GM04503 (cell line): ENCODE data around the gene SLC37A1.
"Not testable (repeated sequence)": the region's sequence is repeated elsewhere in the genome, so short reads cannot be mapped to it uniquely, and the experiment has no call there.

Experiments used
- DNase-seq: peaks from one replicate; pipeline ENCODE4 v3.0.0-alpha.2; 2012; ENCODE audit warnings: low read depth

Gene SLC37A1

GRCh38 chr21:42513151-42513984 is at the start of gene SLC37A1:
Gene SLC37A1 (plus strand): TSS chr21:42513852. CDS start chr21:42518455, 4,603 bp downstream.
- no peak for DNase-seq

DNA sequence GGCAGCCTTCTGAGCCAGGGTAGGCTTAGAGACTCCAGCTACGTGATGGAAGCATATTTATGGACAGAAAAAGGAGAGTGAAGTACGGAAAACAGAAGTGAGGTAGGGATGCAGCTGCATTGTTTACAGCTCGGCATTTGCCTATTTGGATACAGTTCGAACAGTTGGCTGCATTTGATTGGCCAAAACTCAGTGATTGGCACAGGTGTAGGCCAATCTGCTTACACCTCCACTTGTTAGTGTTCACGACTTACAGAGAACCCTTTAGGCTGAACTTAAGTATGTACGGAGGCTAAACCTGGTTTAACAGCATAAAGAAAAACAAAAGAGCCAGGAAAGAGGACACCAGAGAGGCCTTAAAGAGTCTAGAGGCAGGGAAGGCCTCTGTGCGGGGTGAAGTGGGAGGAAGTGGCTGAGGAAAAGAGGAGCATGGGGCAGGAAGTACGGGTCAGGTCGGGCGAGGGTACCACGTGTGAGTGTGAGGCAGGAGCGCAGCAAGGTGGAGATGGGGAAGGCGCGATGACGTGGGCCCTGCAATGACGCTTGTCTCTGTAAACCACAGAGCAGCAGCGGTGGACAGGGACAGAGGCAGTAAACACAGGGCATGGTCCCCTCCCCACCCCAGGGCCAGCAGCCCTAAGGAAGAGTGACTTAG is 49.7 kb upstream of the SLC37A1 start:
- peak; percentile 21 for DNase-seq

DNA sequence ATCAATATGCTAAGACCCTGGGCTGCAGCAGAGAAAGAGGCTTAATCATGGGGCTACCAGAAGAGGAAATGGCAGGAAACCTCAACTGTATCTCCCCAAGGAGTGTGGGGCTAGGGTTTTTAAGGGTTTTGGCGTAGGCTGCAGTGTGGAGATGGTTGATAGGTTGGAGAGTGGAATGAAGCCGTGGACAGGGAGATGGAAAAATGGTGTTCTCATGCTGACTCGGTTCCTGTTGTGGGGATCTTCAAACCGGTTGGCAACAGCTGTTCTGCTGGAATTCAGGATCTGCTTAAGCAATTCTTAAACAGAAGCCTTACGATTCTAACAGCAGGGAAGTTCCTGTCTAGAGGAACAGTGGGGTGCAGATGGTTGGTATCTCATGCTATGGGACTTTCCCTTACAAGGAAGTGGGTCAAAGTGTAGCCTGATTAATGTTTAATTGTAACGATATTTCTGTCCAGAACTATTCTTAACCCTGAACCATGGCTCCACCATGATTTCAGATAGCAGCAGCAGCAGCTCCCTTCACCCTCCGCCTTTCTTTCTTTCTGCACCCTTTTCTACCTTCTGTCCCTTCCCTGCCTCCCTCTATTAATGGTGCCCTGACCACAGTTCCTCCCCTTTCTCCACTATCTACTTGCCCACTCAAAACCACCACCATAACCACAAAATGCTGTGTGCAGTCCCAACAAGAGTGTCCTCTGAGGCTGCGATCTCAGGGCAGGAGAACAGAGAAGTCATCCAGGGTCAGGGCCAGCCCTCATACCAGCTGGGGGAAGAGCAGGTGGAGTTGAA is 48.4 kb upstream of the SLC37A1 start:
- no peak for DNase-seq

GRCh38 chr21:42465803-42466127 is 47.9 kb upstream of the SLC37A1 start:
- no peak for DNase-seq

DNA sequence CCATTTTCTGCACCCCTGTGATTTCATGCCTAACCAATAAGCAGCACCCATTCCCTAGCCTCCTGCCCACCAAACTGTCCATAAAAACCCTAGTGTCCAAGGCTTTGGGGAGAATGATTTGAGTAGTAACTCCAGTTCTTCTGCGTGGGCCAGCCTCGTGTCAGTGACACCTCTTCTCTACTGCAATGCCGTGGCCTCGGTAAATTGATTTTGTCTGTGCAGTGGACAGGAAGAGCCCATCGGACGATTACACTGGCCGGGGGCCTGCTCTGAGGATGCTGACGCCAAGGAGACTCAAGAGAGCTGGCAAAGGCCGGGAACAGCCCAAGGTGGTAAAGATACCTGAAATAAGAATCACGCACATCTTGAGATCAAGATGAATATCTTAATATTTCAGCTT is 47.0 kb upstream of the SLC37A1 start:
- no peak for DNase-seq

- no peak for DNase-seq
Measured at GRCh38 chr21:42467140-42467983, 46.3 kb upstream of the SLC37A1 start.

- no peak for DNase-seq
Measured at GRCh38 chr21:42468491-42469131, 45.0 kb upstream of the SLC37A1 start.

DNA sequence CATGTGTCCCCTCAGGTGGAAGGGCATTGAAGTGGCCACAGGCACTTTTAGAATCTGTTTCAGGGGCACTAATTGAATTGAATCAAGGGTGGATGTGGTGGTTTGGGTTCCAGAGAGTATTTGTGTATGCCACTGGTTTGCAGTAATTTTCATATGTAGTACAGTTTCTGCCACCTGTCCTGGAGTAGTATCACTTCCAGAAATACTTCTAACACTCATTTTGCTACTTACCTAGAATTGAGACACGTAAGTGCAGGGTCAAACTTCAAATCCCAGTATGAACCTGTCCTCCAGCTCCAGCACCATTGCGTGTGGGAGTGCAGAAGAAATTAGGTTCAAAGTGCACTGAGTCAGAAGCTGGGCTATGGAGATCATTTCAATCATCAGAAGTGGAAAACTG is 44.4 kb upstream of the SLC37A1 start:
- no peak for DNase-seq

DNA sequence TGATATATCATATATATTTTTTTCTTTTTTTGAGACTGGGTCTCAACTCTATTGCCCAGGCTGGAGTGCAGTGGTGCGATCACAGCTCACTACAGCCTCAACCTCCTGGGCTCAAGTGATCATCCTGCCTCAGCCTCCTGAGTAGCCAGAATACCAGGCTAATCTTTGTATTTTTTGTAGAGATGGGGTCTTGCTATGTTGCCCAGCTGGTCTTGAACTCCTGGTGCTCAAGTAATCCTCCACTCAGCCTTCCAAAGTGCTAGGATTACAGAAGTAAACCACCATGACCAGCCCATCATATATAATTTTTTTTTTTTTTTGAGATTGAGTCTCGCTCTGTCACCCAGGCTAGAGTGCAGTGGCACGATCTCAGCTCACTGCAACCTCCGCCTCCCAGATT is 43.9 kb upstream of the SLC37A1 start:
- not testable (repeated sequence) for DNase-seq

GRCh38 chr21:42471206-42471605 is 42.4 kb upstream of the SLC37A1 start:
- DNase-seq: no peak

DNA sequence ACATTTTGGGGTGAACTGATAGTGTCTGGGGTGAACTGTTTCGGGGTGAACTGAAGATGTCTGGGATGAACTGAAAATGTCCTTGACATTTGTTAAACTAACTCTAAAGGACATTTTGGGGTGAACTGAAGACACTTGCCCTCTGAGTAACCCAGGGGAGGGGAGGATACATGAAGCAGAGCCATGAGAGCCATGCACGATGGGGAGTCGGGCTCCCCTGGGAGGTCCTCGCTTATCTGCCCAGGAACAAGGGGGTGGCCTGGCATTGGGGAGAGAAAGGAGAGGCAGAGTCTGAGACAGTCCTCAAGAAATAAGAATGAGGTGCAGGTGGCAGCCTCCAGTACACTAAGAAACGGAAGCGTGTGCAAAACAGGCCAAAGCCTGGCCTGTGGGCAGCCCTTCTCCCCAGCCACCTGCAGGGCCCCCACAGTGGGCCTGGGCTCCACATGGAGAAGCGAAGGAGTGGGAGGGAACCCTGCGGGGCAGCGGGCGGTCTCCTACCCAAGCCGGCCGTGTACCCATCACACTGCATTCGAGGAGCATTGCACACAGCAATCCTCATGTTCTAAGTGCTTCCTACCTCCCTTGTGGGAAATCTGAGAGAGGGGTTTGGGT is 41.8 kb upstream of the SLC37A1 start:
- no peak for DNase-seq

- DNase-seq: no peak
Measured at GRCh38 chr21:42472521-42472920, 41.1 kb upstream of the SLC37A1 start.

DNA sequence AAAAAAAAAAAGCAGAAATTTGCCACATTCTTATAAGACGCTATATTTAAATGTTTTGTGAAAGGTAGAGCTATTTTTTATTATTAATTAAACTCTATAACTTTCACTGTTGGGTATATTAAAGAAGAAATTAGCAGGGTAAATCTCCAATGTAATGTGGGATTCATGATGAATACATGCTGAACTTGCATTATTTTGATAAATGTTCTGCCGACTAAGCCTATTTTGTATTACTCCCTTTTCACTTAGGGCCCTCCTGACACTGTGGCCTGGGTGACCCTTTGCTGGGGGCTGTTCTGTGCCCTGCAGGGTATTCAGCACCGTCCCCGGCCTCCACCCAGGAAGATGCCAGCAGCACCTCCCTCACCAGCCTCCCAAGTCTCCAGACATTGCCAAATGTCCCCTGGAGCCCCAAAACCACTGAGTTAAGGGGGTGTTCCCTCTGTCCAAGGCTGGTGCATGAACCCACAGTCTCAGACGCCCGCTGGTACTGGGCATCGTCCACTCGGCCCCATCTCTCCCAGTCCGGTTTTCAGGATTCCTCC is 40.1 kb upstream of the SLC37A1 start:
- DNase-seq: no peak

DNA sequence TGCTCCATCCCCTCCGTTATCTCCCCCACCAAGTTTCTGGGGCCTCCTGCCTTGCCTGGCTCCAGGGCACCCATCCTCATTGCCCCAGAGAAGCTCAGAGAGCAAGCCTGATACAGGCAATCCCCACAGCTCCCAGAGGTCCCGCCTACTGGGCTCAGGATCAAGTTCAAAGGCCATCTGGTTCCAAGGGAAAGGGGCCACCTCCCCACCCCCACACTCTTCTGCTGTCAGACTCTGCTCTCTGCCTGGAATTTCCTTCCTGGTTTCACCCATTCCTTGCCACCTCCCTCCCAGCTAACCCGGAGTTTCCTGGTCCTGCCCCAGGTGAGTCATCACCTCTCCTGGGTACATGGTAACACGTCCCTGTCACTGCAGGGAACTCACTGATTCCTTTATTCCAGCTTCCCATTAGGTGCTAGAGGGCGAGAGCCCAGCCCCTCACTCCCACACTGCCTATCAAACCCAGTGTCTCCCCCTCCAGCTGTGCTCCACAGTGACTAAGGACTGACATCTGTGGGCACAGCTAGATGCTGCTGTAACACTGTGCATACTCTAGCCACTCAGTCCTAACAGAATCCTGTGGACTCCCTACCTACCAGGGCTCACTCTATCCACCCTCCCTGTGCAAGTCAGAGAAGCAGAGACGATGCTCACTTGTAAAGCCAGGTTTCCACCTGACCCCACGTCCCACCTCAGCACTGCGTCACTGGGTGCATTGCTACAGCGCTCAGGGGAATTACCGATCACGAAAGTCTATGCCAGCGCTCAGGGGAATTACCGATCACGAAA is 39.4 kb upstream of the SLC37A1 start:
- no peak for DNase-seq

DNA sequence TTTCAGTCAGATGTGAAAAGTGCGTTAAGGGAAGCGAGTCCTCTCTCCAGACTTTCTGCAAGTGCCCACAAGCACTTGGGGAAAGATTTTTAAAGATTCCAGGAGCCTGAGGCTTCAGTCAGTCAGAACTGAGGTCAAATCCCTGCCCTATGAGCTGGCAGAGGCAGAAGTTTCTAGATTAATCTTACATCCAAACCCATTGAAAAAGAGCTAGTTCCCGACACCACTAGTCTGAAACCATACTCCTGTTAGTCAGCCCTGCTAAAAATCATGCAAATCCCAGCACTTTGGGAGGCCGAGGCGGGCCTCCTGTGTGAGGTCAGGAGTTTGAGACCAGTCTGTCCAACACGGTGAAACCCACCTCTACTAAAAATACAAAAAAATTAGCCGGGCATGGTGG is 38.6 kb upstream of the SLC37A1 start:
- no peak for DNase-seq

- DNase-seq: no peak
Measured at GRCh38 chr21:42475526-42476387, 37.9 kb upstream of the SLC37A1 start.

GRCh38 chr21:42476388-42477331 is 37.0 kb upstream of the SLC37A1 start:
- DNase-seq: no peak

DNA sequence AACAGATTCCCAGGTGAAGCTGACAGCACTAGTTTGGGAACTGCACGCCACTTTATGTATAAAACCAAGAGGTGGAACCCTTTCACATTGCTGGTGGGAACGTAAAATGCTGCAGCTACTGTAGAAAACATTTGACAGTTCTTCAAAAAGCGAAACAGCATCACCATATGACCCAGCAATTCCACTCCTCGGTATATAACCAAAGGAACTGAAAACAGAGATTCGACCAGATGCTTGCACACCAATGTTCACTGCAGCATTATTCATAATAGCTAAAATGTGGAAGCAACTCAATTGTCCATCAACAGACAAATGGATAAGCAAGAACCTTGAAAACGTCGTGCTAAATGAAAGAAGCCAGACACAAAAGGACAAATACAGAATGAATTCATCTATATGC is 35.1 kb upstream of the SLC37A1 start:
- DNase-seq: no peak
